Activated CD4-positive, alpha-beta T cell treated with anti-CD3 and anti-CD28 coated beads for 4 hours (primary cell): ENCODE measurements around the gene PDGFC.

Experiments used
- DNase-seq, 2 donors: peaks; one replicate each; pipeline ENCODE4 v3.0.0-alpha.2; 2020

Gene PDGFC

GRCh38 chr4:156775813-156776212, 195.8 kb downstream of the PDGFC start:
- DNase-seq: no peak

- no peak for DNase-seq
Measured at GRCh38 chr4:156774422-156774821, 197.2 kb downstream of the PDGFC start.

- no peak for DNase-seq
Measured at GRCh38 chr4:156773648-156774357, 197.8 kb downstream of the PDGFC start.

- DNase-seq: no peak
Measured at GRCh38 chr4:156771171-156771837, 200.3 kb downstream of the PDGFC start.

- no peak for DNase-seq
Measured at GRCh38 chr4:156770140-156770539, 201.5 kb downstream of the PDGFC start.

- DNase-seq: no peak
Measured at GRCh38 chr4:156767911-156768415, 203.6 kb downstream of the PDGFC start.

- DNase-seq: no peak
Measured at GRCh38 chr4:156766846-156767245, 204.8 kb downstream of the PDGFC start.

- no peak for DNase-seq
Measured at GRCh38 chr4:156765277-156765676, 206.3 kb downstream of the PDGFC start.

- DNase-seq: no peak
Measured at GRCh38 chr4:156764846-156765245, 206.8 kb downstream of the PDGFC start.

GRCh38 chr4:156764145-156764544, 207.5 kb downstream of the PDGFC start:
- no peak for DNase-seq

GRCh38 chr4:156763511-156763910, 208.1 kb downstream of the PDGFC start:
- no peak for DNase-seq

- DNase-seq: no peak
Measured at GRCh38 chr4:156762851-156763250, 208.7 kb downstream of the PDGFC start.

GRCh38 chr4:156756118-156756517, 215.5 kb downstream of the PDGFC start:
- DNase-seq: no peak

- no peak for DNase-seq
Measured at GRCh38 chr4:156754832-156755570, 216.6 kb downstream of the PDGFC start.

GRCh38 chr4:156751486-156751885, 220.1 kb downstream of the PDGFC start:
- no peak for DNase-seq

GRCh38 chr4:156749426-156750403, 221.9 kb downstream of the PDGFC start:
- DNase-seq: no peak

GRCh38 chr4:156746111-156746510, 225.5 kb downstream of the PDGFC start:
- DNase-seq: no peak

- DNase-seq: no peak
Measured at GRCh38 chr4:156738766-156739165, 232.8 kb downstream of the PDGFC start.

- no peak for DNase-seq
Measured at GRCh38 chr4:156734965-156735895, 236.4 kb downstream of the PDGFC start.

- no peak for DNase-seq
Measured at GRCh38 chr4:156733582-156733981, 238.0 kb downstream of the PDGFC start.

GRCh38 chr4:156732634-156733033, 239.0 kb downstream of the PDGFC start:
- no peak for DNase-seq
